ENCODE data around the gene LRRC27. TPM values are rescaled to one million over a fixed set of nuclear protein-coding genes. Genes with fewer than 3 reads are reported as not detected.

LRRC27 gene
- total RNA-seq, 1 donor = 13.4 TPM

DNA sequence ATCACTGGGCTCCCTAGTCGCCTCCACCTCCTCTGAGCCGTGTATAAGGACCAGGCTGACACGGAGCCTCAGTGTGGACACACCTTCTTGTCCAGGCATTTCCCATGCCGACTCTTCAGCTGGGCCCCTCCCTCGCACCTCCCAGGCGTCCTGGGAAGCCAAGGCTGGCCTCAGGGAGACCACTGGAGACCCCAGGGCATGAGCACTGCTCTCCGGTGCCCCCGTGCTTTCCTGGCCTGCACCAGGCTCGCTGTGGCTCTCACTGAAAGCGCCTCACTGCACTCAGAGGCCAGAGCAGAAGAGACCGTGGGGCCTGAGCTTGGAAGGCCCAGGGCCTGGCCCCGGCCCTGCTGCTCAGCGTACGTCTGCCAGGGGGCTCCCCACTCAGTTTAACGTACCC lies 31.4 kb downstream of the LRRC27 start:
- no peaks in the 10 kb centered on the region for H3K27me3 ChIP-seq (ENCODE audit: insufficient read depth, low read length)
- peak; percentile 49 for DNase-seq (ENCODE audit: insufficient read length, low spot score, missing footprints)
- no peaks in the 10 kb centered on the region for H3K4me1 ChIP-seq (ENCODE audit: insufficient read depth, low read length)
- no peaks in the 10 kb centered on the region for H3K36me3 ChIP-seq (ENCODE audit: insufficient read depth, low read length)
- no peak overlapping the region for H3K4me2 ChIP-seq (ENCODE audit: insufficient read depth, low read length)
- no peak for TF ChIP-seq CTCF (IDR thresholded peaks at IDR 0.05; ENCODE audit: extremely low read depth, low read depth, low read length)
- H3K27ac ChIP-seq (ENCODE audit: low read depth, low read length) = no peak overlapping the region
- H3K79me2 ChIP-seq (ENCODE audit: insufficient read depth, low read length) = no peaks in the 10 kb centered on the region
- H3K9me3 ChIP-seq (ENCODE audit: low read depth, low read length) = no peaks in the 10 kb centered on the region
- H3K4me3 ChIP-seq (ENCODE audit: insufficient read depth, low read length) = no peak overlapping the region
- H2AFZ ChIP-seq (ENCODE audit: low read length) = no peak overlapping the region
- H4K20me1 ChIP-seq (ENCODE audit: insufficient read depth, low read length) = no peaks in the 10 kb centered on the region

DNA sequence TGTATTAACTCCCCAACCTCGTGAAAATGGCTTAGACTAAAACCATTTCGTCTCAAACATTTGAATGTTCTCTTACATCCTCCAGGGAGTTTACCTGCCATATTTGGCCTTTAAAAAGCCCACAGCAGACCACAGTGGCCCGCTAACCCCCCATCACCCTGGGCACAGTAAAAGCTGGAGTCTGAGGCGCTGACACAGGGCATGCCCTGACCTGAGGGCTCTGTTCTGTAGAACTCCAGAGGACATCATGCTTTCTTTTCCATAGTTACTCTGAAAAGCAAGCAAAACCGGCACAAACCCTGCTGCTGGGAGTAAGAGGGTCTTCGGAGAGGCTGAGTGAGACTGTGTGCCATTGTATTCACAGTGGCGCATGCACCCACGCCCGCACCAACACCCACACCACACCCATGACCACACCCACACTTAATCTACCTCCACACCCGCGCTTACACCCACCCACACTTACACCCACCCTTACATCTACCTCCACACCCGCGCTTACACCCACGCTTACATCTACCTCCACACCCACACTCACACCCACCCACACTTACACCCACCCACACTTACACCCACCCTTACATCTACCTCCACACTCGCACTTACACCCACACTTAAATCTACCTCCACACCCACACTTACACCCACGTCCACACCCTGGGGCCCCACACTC lies 32.1 kb downstream of the LRRC27 start:
- Histone ChIP-seq H3K9me3 (ENCODE audit: low read depth, low read length) (no peaks in the 10 kb centered on the region), H3K79me2 (ENCODE audit: insufficient read depth, low read length) (no peaks in the 10 kb centered on the region), H3K4me1 (ENCODE audit: insufficient read depth, low read length) (peaks cover under 1% of the 10 kb centered on the region), H3K27ac (ENCODE audit: low read depth, low read length) (no peak overlapping the region), H3K27me3 (ENCODE audit: insufficient read depth, low read length) (no peaks in the 10 kb centered on the region), H3K4me2 (ENCODE audit: insufficient read depth, low read length) (no peak overlapping the region), H3K36me3 (ENCODE audit: insufficient read depth, low read length) (no peaks in the 10 kb centered on the region), H4K20me1 (ENCODE audit: insufficient read depth, low read length) (no peaks in the 10 kb centered on the region), H2AFZ (ENCODE audit: low read length) (no peak overlapping the region), H3K4me3 (ENCODE audit: insufficient read depth, low read length) (no peak overlapping the region)
- DNase-seq (ENCODE audit: insufficient read length, low spot score, missing footprints) = peak; percentile 58
- no peak for TF ChIP-seq CTCF (IDR thresholded peaks at IDR 0.05; ENCODE audit: extremely low read depth, low read depth, low read length)

DNA sequence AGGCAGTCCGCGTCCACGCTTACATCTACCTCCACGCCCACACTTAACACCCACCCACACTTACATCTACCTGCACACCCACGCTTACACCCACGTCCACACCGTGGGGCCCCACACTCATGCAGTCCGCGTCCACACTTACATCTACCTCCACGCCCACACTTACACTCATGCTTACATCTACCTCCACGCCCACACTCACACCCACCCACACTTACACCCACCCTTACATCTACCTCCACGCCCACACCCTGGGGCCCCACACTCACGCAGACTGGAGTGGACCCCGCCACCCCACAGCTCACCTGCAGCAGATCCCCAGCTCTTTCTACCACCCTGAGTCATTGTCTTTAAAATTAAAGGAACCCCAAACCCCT lies 32.6 kb downstream of the LRRC27 start:
- H3K79me2 ChIP-seq (ENCODE audit: insufficient read depth, low read length) = no peaks in the 10 kb centered on the region
- DNase-seq (ENCODE audit: insufficient read length, low spot score, missing footprints) = peak; percentile 44
- no peaks in the 10 kb centered on the region for H3K27me3 ChIP-seq (ENCODE audit: insufficient read depth, low read length)
- H4K20me1 ChIP-seq (ENCODE audit: insufficient read depth, low read length) = no peaks in the 10 kb centered on the region
- peaks cover 3% of the 10 kb centered on the region for H3K4me1 ChIP-seq (ENCODE audit: insufficient read depth, low read length)
- H2AFZ ChIP-seq (ENCODE audit: low read length) = no peak overlapping the region
- H3K4me3 ChIP-seq (ENCODE audit: insufficient read depth, low read length) = no peak overlapping the region
- no peaks in the 10 kb centered on the region for H3K36me3 ChIP-seq (ENCODE audit: insufficient read depth, low read length)
- no peak overlapping the region for H3K4me2 ChIP-seq (ENCODE audit: insufficient read depth, low read length)
- no peak for TF ChIP-seq CTCF (IDR thresholded peaks at IDR 0.05; ENCODE audit: extremely low read depth, low read depth, low read length)
- no peak overlapping the region for H3K27ac ChIP-seq (ENCODE audit: low read depth, low read length)
- H3K9me3 ChIP-seq (ENCODE audit: low read depth, low read length) = no peaks in the 10 kb centered on the region

- Histone ChIP-seq H3K4me3 (ENCODE audit: insufficient read depth, low read length) (no peak overlapping the region), H3K27ac (ENCODE audit: low read depth, low read length) (no peak overlapping the region), H3K9me3 (ENCODE audit: low read depth, low read length) (no peaks in the 10 kb centered on the region), H2AFZ (ENCODE audit: low read length) (no peak overlapping the region), H3K4me1 (ENCODE audit: insufficient read depth, low read length) (peaks cover 3% of the 10 kb centered on the region), H3K4me2 (ENCODE audit: insufficient read depth, low read length) (no peak overlapping the region), H3K27me3 (ENCODE audit: insufficient read depth, low read length) (no peaks in the 10 kb centered on the region), H3K36me3 (ENCODE audit: insufficient read depth, low read length) (no peaks in the 10 kb centered on the region), H3K79me2 (ENCODE audit: insufficient read depth, low read length) (no peaks in the 10 kb centered on the region), H4K20me1 (ENCODE audit: insufficient read depth, low read length) (no peaks in the 10 kb centered on the region)
- DNase-seq (ENCODE audit: insufficient read length, low spot score, missing footprints) = peak; percentile 23
- no peak for TF ChIP-seq CTCF (IDR thresholded peaks at IDR 0.05; ENCODE audit: extremely low read depth, low read depth, low read length)
Measured at GRCh38 chr10:132365102-132365501, 33.1 kb downstream of the LRRC27 start.

All from osteoblast (primary cell).